GM12878 (cell line): ENCODE results near the gene FGGY. TPM values are rescaled to one million over a fixed set of nuclear protein-coding genes. Genes with fewer than 3 reads are reported as not detected.

ENCODE experiments used
- ATAC-seq: fragments of 200-7000 bp; cut with Tn5 transposase; 3 replicates; pipeline ENCODE4 v1.9.1; 2020; ENCODE audit warnings: mild to moderate bottlenecking, moderate library complexity
- BruUV-seq: library from RNA; stranded (reverse); fragments of 400-500 nt; replicated peaks from 2 replicates; lab custom pipeline; 2021; lab: Mats Ljungman, UMichigan
- CTCF ChIA-PET: fragments of 300-600 bp; sonication (Branson Sonifier 250); formaldehyde crosslinking; extraction: SDS; loops from one replicate; lab custom pipeline; 2021; ENCODE audit warnings: inconsistent platforms; lab: Yijun Ruan, JAX
- POLR2A ChIA-PET: fragments of 350-600 bp; formaldehyde crosslinking; extraction: SDS; loops from one replicate; lab custom pipeline; 2021; ENCODE audit warnings: inconsistent platforms; lab: Charles Lee
- RAD21 ChIA-PET: fragments of 300-600 bp; sonication (Branson Sonifier 250); formaldehyde crosslinking; loops from one replicate; lab custom pipeline; 2023; ENCODE audit warnings: antibody characterized with exemption; ENCODE audit not compliant: unreplicated experiment; lab: Charles Lee
- SMC1A ChIA-PET: fragments of 300-600 bp; sonication (Branson Sonifier 250); formaldehyde crosslinking; loops from one replicate; lab custom pipeline; 2023; ENCODE audit not compliant: unreplicated experiment, uncharacterized antibody; lab: Charles Lee
- DNase-seq: peaks from one replicate; pipeline ENCODE4 v3.0.0-alpha.2; 2011; ENCODE audit warnings: low read depth, low spot score
- FAIRE-seq: peaks from 3 replicates; lab custom pipeline; 2011; peaks lifted over from hg19 to GRCh38; lab: Jason Lieb, UNC
- H2AFZ ChIP-seq: 2 replicates; pipeline ENCODE4 v1.6.0; 2011; ENCODE audit warnings: low read depth, low read length, control low read depth; ENCODE audit not compliant: control insufficient read depth
- H3K27ac ChIP-seq: 2 replicates; pipeline ENCODE4 v1.5.1; 2011; ENCODE audit warnings: control low read depth; ENCODE audit not compliant: control insufficient read depth, insufficient read depth
- H3K27me3 ChIP-seq, 2 experiments: replicated peaks in 1 of 2; 2 replicates each; pipeline versions ENCODE4 v1.6.0 to v1.6.1; 2011; ENCODE audit warnings: low read length in 1 of 2; ENCODE audit not compliant: control insufficient read depth in 2 of 2, insufficient read depth in 2 of 2
- H3K36me3 ChIP-seq, 2 experiments: 2 replicates each; pipeline ENCODE4 v1.5.1; 2011; ENCODE audit warnings: low read length in 1 of 2; ENCODE audit not compliant: control insufficient read depth in 2 of 2, insufficient read depth in 2 of 2
- H3K4me1 ChIP-seq: 2 replicates; pipeline ENCODE4 v1.6.1; 2011; ENCODE audit warnings: mild to moderate bottlenecking, low read length, moderate library complexity, mixed read lengths; ENCODE audit not compliant: control insufficient read depth, insufficient read depth
- H3K4me2 ChIP-seq: 2 replicates; pipeline ENCODE4 v1.6.0; 2011; ENCODE audit warnings: control low read depth; ENCODE audit not compliant: control insufficient read depth, insufficient read depth
- H3K4me3 ChIP-seq: fragments of 200-600 bp; sonication (generic); 2 replicates; pipeline ENCODE4 v1.5.1; 2016
- H3K79me2 ChIP-seq: 2 replicates; pipeline ENCODE4 v1.6.0; 2011; ENCODE audit warnings: low read length; ENCODE audit not compliant: control insufficient read depth, insufficient read depth
- H3K9ac ChIP-seq: 2 replicates; pipeline ENCODE4 v1.8.0; 2011; ENCODE audit warnings: low read length, control low read depth, mixed read lengths; ENCODE audit not compliant: control insufficient read depth, insufficient read depth
- H3K9me3 ChIP-seq: replicated peaks from 3 replicates; pipeline ENCODE4 v1.5.1; 2011; ENCODE audit warnings: mild to moderate bottlenecking, low read length; ENCODE audit not compliant: control insufficient read depth, insufficient read depth
- H4K20me1 ChIP-seq: 2 replicates; pipeline ENCODE4 v1.6.0; 2011; ENCODE audit not compliant: control insufficient read depth, insufficient read depth
- BCL11A ChIP-seq: IDR thresholded peaks from 2 replicates; pipeline ENCODE4 v1.6.1; 2011; ENCODE audit warnings: low read depth, low read length
- LARP7 ChIP-seq: fragments of 450-650 bp; IDR thresholded peaks from 2 replicates; pipeline ENCODE4 v1.6.1; 2017; ENCODE audit warnings: mild to moderate bottlenecking
- NFXL1 ChIP-seq: fragments of 450-650 bp; IDR thresholded peaks from 2 replicates; pipeline ENCODE4 v1.6.1; 2017; ENCODE audit warnings: antibody characterized with exemption, mild to moderate bottlenecking, borderline replicate concordance
- NR2C2 ChIP-seq: IDR thresholded peaks from 2 replicates; pipeline ENCODE4 v1.6.1; 2011; ENCODE audit warnings: borderline replicate concordance, low read depth; ENCODE audit not compliant: control insufficient read depth, insufficient read length
- POLR2AphosphoS5 ChIP-seq: IDR thresholded peaks from 2 replicates; pipeline ENCODE4 v1.6.1; 2011; ENCODE audit warnings: mild to moderate bottlenecking, low read length, inconsistent platforms
- RAD51 ChIP-seq: fragments of 450-650 bp; IDR thresholded peaks from 2 replicates; pipeline ENCODE4 v1.6.1; 2016; ENCODE audit warnings: moderate library complexity, mild to moderate bottlenecking, inconsistent platforms
- RB1 ChIP-seq: fragments of 450-650 bp; formaldehyde crosslinking; IDR thresholded peaks from 2 replicates; pipeline ENCODE4 v1.6.1; 2017; ENCODE audit warnings: mild to moderate bottlenecking, borderline replicate concordance
- SMAD5 ChIP-seq: IDR thresholded peaks from 2 replicates; pipeline ENCODE4 v1.6.1; 2016; ENCODE audit warnings: antibody characterized with exemption, low read depth
- SREBF1 ChIP-seq: IDR thresholded peaks from 2 replicates; pipeline ENCODE4 v1.6.1; 2012; ENCODE audit warnings: mild to moderate bottlenecking, low read length
- TBL1XR1 ChIP-seq: IDR thresholded peaks from 2 replicates; pipeline ENCODE4 v1.6.1; 2012; ENCODE audit warnings: low read depth, low read length, improper control_type of control experiment
- TCF3 ChIP-seq: IDR thresholded peaks from 2 replicates; pipeline ENCODE4 v1.6.1; 2012; ENCODE audit warnings: low read depth, mild to moderate bottlenecking, low read length, borderline replicate concordance; ENCODE audit not compliant: insufficient read depth
- WRNIP1 ChIP-seq: IDR thresholded peaks from 2 replicates; pipeline ENCODE4 v1.6.1; 2011; ENCODE audit warnings: low read depth, low read length, improper control_type of control experiment, borderline replicate concordance
- WGBS: methylation state at CpG from one replicate; pipeline ENCODE4 v1.1.6; 2016; ENCODE audit warnings: low lambda C conversion rate; ENCODE audit not compliant: insufficient replicate concordance, insufficient coverage; ENCODE audit errors: missing lambda C conversion rate; 5-methylcytosine and 5-hydroxymethylcytosine counted together
- in situ Hi-C: fragments of 300-500 bp; cut with MboI; formaldehyde crosslinking; loops from 9 replicates; pipeline ENCODE4 v1.14.3; 2018; ENCODE audit warnings: mixed read lengths
- intact Hi-C: fragments of 100-400 bp; cut with micrococcal nuclease; formaldehyde crosslinking; loops from one replicate; pipeline ENCODE4 v1.14.2; 2022; ENCODE audit not compliant: unreplicated experiment
- polyA plus RNA-seq, 11 experiments: library from polyadenylated mRNA; depleted of rRNA in 4 of 11; unstranded in 6 of 11; stranded (reverse) in 5 of 11; fragments of >200 nt; fragmentation: Nextera tagmentation in 4 of 11; fragmentation: Illumina TruSeq in 1 of 11; extraction: Ambion mirVana in 4 of 11; extraction: Trizol in 1 of 11; gene quantifications; 1 replicate in 1 of 11; 2 replicates in 10 of 11; pipeline versions ENCODE4 v1.2.1 to v1.2.3, GENCODE V29; 2011 to 2016; ENCODE audit warnings: inconsistent platforms in 2 of 11, missing spikeins in 2 of 11, low read depth in 1 of 11
- total RNA-seq, 4 experiments: library from RNA; depleted of rRNA in 3 of 4; stranded (reverse); fragments of >200 nt in 3 of 4; fragmentation: Illumina TruSeq in 1 of 4; extraction: Trizol in 1 of 4; gene quantifications; 2 replicates each; pipeline versions ENCODE4 v1.2.1 to v1.2.3, GENCODE V29; 2013 to 2021
- TF ChIP-seq, protein P1 (sequence below): IDR thresholded peaks from 2 replicates; pipeline ENCODE4 v1.6.1; 2012; ENCODE audit warnings: low read depth, low read length, improper control_type of control experiment
- TF ChIP-seq, protein P2 (sequence below): fragments of 450-650 bp; IDR thresholded peaks from 2 replicates; pipeline ENCODE4 v1.6.1; 2014; ENCODE audit warnings: mild to moderate bottlenecking
- TF ChIP-seq, protein P3 (sequence below): fragments of 450-650 bp; IDR thresholded peaks from 2 replicates; pipeline ENCODE4 v1.6.1; 2017; ENCODE audit warnings: borderline replicate concordance
- TF ChIP-seq, protein P4 (sequence below): fragments of 450-650 bp; formaldehyde crosslinking; IDR thresholded peaks from 2 replicates; pipeline ENCODE4 v1.4.0; 2020; ENCODE audit warnings: mild to moderate bottlenecking, moderate library complexity
- TF ChIP-seq, protein P5 (sequence below): IDR thresholded peaks from 2 replicates; pipeline ENCODE4 v1.6.1; 2012; ENCODE audit warnings: low read depth, low read length, improper control_type of control experiment

FGGY gene
- total and polyA plus RNA-seq, 10 of the 15 experiments (the other 5 are each of a cell fraction or from before 2014, with no cell fraction given) = 6.2 to 11.9 (median 7.5) TPM

DNA sequence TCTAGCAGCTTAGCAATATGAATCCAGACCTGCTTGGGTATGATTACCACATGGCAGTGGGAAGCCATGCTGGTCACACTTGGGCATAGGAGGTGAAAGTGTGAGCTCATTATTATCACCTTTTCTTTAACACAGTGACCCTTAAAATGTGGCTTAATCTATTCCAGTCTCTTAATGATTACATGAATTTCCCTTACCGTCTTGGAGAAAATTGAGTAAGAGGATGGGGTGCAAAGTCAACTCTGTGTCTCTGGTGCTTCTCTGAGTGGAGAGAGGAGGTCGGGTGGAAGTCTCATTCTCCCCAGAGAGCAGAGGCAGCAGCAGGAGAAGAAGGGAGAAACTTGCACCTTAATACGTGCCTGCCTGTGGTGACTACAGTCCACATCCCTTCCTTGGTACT lies 91.3 kb downstream of the FGGY start:
- ChIA-PET CTCF (no interaction called here), POLR2A (no interaction called here), RAD21 (no interaction called here), SMC1A (interaction anchor here (0.6 kb wide), 1 partner anchor 13 kb away, joined by 3 read pairs; no protein-coding TSS in a partner anchor)
- Histone ChIP-seq H3K36me3 (no peaks in the 10 kb centered on the region), H3K27ac (no peak overlapping the region), H3K4me3 (no peak overlapping the region), H3K9me3 (no peaks in the 10 kb centered on the region), H4K20me1 (no peaks in the 10 kb centered on the region), H3K27me3 (no peaks in the 10 kb centered on the region), H3K4me1 (peaks cover 16% of the 10 kb centered on the region), H2AFZ (no peak overlapping the region), H3K9ac (no peak overlapping the region), H3K79me2 (no peaks in the 10 kb centered on the region), H3K4me2 (no peak overlapping the region)
- ATAC-seq = no peak
- no peak for TF ChIP-seq BCL11A
- no peak for TF ChIP-seq NFXL1
- no peak for TF ChIP-seq WRNIP1
- TF ChIP-seq, protein P1, sequence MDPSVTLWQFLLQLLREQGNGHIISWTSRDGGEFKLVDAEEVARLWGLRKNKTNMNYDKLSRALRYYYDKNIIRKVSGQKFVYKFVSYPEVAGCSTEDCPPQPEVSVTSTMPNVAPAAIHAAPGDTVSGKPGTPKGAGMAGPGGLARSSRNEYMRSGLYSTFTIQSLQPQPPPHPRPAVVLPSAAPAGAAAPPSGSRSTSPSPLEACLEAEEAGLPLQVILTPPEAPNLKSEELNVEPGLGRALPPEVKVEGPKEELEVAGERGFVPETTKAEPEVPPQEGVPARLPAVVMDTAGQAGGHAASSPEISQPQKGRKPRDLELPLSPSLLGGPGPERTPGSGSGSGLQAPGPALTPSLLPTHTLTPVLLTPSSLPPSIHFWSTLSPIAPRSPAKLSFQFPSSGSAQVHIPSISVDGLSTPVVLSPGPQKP = no peak
- TF ChIP-seq, protein P2, sequence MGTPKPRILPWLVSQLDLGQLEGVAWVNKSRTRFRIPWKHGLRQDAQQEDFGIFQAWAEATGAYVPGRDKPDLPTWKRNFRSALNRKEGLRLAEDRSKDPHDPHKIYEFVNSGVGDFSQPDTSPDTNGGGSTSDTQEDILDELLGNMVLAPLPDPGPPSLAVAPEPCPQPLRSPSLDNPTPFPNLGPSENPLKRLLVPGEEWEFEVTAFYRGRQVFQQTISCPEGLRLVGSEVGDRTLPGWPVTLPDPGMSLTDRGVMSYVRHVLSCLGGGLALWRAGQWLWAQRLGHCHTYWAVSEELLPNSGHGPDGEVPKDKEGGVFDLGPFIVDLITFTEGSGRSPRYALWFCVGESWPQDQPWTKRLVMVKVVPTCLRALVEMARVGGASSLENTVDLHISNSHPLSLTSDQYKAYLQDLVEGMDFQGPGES = no peak
- no peak for TF ChIP-seq SREBF1
- TF ChIP-seq, protein P3, sequence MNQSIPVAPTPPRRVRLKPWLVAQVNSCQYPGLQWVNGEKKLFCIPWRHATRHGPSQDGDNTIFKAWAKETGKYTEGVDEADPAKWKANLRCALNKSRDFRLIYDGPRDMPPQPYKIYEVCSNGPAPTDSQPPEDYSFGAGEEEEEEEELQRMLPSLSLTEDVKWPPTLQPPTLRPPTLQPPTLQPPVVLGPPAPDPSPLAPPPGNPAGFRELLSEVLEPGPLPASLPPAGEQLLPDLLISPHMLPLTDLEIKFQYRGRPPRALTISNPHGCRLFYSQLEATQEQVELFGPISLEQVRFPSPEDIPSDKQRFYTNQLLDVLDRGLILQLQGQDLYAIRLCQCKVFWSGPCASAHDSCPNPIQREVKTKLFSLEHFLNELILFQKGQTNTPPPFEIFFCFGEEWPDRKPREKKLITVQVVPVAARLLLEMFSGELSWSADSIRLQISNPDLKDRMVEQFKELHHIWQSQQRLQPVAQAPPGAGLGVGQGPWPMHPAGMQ = no peak
- TF ChIP-seq POLR2AphosphoS5 = no peak
- TF ChIP-seq, protein P4, sequence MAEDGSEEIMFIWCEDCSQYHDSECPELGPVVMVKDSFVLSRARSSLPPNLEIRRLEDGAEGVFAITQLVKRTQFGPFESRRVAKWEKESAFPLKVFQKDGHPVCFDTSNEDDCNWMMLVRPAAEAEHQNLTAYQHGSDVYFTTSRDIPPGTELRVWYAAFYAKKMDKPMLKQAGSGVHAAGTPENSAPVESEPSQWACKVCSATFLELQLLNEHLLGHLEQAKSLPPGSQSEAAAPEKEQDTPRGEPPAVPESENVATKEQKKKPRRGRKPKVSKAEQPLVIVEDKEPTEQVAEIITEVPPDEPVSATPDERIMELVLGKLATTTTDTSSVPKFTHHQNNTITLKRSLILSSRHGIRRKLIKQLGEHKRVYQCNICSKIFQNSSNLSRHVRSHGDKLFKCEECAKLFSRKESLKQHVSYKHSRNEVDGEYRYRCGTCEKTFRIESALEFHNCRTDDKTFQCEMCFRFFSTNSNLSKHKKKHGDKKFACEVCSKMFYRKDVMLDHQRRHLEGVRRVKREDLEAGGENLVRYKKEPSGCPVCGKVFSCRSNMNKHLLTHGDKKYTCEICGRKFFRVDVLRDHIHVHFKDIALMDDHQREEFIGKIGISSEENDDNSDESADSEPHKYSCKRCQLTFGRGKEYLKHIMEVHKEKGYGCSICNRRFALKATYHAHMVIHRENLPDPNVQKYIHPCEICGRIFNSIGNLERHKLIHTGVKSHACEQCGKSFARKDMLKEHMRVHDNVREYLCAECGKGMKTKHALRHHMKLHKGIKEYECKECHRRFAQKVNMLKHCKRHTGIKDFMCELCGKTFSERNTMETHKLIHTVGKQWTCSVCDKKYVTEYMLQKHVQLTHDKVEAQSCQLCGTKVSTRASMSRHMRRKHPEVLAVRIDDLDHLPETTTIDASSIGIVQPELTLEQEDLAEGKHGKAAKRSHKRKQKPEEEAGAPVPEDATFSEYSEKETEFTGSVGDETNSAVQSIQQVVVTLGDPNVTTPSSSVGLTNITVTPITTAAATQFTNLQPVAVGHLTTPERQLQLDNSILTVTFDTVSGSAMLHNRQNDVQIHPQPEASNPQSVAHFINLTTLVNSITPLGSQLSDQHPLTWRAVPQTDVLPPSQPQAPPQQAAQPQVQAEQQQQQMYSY (CRISPR knock-in tag) = no peak
- TF ChIP-seq RAD51 = no peak
- no peak for TF ChIP-seq NR2C2
- TF ChIP-seq TBL1XR1 = no peak
- TF ChIP-seq, protein P5, sequence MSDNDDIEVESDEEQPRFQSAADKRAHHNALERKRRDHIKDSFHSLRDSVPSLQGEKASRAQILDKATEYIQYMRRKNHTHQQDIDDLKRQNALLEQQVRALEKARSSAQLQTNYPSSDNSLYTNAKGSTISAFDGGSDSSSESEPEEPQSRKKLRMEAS = no peak
- TF ChIP-seq TCF3 = no peak
- no peak for TF ChIP-seq SMAD5
- TF ChIP-seq RB1 = no peak
- no peak for TF ChIP-seq LARP7
- intact Hi-C loops = no loop called here
- no peak for DNase-seq
- BruUV-seq = no TSS peak
- FAIRE-seq = no peak
- in situ Hi-C loops = no loop called here
- 76% methylated on average over 3 of the region's 3 CpGs for whole genome bisulfite sequencing
